Measurements from ENCODE around the gene HORMAD2. TPM values are rescaled to one million over a fixed set of nuclear protein-coding genes. Genes with fewer than 3 reads are reported as not detected.
A peak's percentile ranks its signal among the peaks of the same experiment; 100 is the strongest.

The HORMAD2 gene
- polyA plus RNA-seq, 3 donors from 2014 or later = not detected

DNA sequence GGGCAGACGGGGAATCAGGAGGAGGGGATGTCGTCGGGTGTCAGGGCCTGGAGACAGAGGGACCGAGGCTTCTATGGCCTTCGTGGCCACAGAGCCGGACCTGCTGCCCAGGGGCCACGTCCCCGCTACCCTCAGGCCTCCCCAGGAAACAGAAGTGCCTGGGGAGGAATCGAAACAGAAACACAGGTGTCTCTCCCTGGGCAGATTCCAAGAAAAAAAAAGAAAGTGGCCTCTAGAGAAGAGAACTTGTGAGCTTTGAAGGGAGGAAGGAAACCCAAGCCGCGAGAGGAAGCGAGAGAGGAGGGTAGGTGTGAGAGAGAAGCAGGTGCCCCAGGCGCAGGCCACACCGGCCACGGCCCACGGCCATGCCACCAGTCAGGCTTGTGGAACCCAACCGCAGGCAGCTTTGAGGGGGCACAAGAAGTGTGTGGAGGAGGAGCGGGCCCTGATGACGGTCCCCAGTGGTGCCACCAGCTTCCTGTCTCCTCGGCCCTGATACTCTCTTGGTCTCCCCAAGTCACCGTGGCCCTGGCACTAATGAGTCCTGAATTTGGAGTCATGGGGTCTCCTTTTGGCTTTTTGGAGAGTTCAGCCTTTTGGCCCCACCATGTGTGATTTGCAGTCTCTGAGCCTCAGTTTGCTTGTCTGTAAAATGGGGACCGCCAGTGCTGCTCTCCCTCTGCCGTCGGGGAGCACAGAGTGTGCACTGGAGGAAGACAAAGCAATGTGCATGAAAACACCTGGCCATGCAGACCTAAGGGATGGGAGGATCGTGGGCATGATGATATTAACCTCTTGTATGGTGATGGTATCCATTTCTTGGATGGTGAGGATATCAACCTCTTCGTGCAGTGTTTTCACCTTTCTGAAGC lies 141.1 kb downstream of the HORMAD2 start:
- Mint-ChIP-seq H3K36me3 (no peaks in the 10 kb centered on the region), H3K4me3 (peak overlapping the region; percentile 51 to 76 (median 74)), H3K9me3 (no peaks in the 10 kb centered on the region), H3K27me3 (ENCODE audit: low read depth in 3 of 3) (peaks cover 3 to 14% (median 5%) of the 10 kb centered on the region in 3 donors), H3K4me1 (peaks cover 77 to 79% of the 10 kb centered on the region in 2 donors), H3K27ac (peak overlapping the region; percentile 86 to 94 (median 89))
- DNase-seq = peak; percentile 76 to 84 (median 78)

DNA sequence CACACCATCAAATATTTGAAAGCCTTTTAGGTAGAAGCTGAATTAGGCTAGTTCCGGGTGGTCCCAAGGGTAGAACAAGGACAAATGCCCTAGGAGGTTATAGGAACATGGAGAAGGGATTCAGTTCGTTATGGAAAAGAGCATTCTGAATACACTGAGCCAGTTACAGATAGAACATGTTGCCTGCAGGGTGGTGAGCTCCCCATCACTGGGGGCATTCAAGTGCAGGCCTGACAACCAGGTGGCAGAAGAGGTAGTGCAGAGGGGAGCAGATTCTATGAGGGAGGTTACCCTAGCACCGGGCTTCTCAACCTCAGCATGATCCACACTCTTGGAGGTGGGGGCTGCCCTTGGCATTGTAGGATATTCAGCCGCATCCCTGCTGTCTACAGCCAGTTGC lies 142.1 kb downstream of the HORMAD2 start:
- H3K27ac Mint-ChIP-seq = peak overlapping the region; percentile 76 to 94 (median 89)
- peaks cover 77 to 78% of the 10 kb centered on the region in 2 donors for H3K4me1 Mint-ChIP-seq
- no peaks in the 10 kb centered on the region for H3K9me3 Mint-ChIP-seq
- peak overlapping the region in 2 of 5 donors; percentile 58 to 74 for H3K4me3 Mint-ChIP-seq
- no peak for DNase-seq
- peaks cover 3 to 14% (median 5%) of the 10 kb centered on the region in 3 donors for H3K27me3 Mint-ChIP-seq (ENCODE audit: low read depth in 3 of 3)
- H3K36me3 Mint-ChIP-seq = no peaks in the 10 kb centered on the region

DNA sequence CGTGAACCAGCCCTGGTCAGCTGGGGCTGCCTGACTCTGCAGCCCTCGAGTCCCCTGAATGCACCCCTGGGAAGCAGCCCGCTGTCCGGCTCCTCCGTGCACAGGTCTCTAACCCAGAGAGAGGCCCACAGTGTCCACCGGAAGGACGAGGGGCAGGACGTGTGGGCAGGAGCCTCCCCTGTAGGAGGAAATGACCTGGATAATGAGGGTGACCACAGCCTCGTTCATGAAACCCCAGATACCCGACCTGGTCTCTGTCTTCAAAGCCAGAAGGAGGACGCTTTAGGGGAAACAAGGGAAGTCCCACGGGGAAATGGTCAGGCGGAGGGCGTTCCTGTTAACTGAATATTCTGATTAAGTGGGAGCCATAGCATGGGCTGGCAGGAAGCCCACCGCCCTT lies 143.0 kb downstream of the HORMAD2 start:
- H3K4me1 Mint-ChIP-seq = peaks cover 83 to 88% of the 10 kb centered on the region in 2 donors
- DNase-seq = peak; percentile 51 to 60 (median 56)
- H3K27ac Mint-ChIP-seq = peak overlapping the region; percentile 44 to 94 (median 88)
- peak overlapping the region; percentile 58 to 75 (median 65) for H3K4me3 Mint-ChIP-seq
- no peaks in the 10 kb centered on the region for H3K9me3 Mint-ChIP-seq
- H3K36me3 Mint-ChIP-seq = no peaks in the 10 kb centered on the region
- peaks cover 3 to 14% (median 5%) of the 10 kb centered on the region in 3 donors for H3K27me3 Mint-ChIP-seq (ENCODE audit: low read depth in 3 of 3)

DNA sequence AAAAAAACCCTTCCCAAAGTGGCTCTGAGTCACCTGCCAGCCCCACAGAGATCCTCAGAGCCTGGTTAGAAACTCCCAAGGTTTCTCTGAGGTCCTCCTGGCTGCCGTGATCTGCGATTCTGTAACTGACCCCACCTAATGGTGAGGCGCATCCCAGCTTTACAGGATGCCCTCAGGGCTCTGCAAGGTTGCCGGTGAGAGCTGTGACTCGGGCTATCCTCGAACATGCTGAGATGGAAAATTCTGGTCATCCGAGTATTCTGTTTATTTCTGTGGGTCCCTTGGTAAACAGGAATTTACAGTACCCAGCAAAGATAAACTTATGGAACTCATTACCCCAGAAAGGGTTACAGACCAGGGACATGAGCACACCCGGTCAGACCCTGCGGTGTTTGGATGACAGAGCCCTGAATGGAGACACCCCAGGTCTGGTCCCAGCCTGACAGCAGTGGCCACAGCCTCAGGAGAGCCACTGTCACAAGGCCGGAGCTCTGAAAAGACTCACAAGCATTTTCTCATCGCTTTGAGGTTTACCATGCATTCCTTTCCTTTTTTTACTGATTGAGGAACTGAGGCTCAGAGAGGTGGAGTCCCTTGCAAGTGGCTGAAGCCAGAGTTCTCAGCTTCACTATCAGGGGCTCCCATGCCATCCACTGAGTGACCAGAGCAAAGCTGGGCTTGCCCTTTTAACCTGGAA lies 144.0 kb downstream of the HORMAD2 start:
- H3K27me3 Mint-ChIP-seq (ENCODE audit: low read depth in 3 of 3) = peaks cover 3 to 12% (median 5%) of the 10 kb centered on the region in 3 donors
- H3K9me3 Mint-ChIP-seq = no peaks in the 10 kb centered on the region
- peaks cover 84 to 90% of the 10 kb centered on the region in 2 donors for H3K4me1 Mint-ChIP-seq
- H3K27ac Mint-ChIP-seq = peak overlapping the region in 5 of 6 donors; percentile 34 to 94 (median 86)
- DNase-seq = no peak
- H3K36me3 Mint-ChIP-seq = no peaks in the 10 kb centered on the region
- peak overlapping the region in 4 of 5 donors; percentile 11 to 46 (median 34) for H3K4me3 Mint-ChIP-seq

DNA sequence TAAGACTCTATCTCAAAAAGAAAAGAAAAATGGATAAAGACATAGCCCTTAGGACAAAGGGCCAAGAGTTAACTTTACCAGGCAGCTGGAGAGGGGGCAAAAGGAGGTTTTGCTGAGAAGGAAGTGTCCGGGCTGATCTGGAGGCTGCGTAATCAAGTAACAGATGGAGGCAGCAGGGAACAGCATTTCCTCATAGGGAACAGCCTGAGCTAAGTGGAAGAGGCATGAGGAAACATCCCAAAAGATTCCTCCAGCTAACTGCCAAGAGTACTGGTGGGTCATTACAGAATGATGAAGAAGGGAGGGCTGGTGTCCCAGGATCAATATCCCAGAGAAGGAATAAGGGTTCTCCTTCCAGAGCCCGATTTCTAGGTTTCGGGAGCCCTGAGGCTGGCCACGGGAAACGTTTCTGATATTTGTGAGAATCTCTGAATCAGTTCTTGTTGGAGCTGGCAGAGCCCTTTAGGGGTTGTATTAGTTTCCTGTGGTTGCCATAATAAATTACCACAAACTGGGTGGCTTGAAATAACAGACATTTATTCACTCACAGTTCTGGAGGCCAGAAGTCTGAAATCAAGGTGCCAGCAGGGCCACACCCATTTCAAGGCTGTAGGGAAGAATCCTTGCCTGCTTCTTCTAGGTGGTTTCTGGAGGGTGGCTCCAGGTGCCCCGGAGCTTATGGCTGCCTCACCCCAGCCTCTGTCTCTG lies 145.1 kb downstream of the HORMAD2 start:
- Mint-ChIP-seq H3K4me3 (peak overlapping the region in 3 of 5 donors; percentile 31 to 52 (median 38)), H3K36me3 (no peaks in the 10 kb centered on the region), H3K4me1 (peaks cover 76 to 80% of the 10 kb centered on the region in 2 donors), H3K27ac (peak overlapping the region in 3 of 6 donors; percentile 6 to 58 (median 42)), H3K9me3 (no peaks in the 10 kb centered on the region), H3K27me3 (ENCODE audit: low read depth in 3 of 3) (peaks cover 0 to 10% (median 5%) of the 10 kb centered on the region in 3 donors)
- no peak for DNase-seq

DNA sequence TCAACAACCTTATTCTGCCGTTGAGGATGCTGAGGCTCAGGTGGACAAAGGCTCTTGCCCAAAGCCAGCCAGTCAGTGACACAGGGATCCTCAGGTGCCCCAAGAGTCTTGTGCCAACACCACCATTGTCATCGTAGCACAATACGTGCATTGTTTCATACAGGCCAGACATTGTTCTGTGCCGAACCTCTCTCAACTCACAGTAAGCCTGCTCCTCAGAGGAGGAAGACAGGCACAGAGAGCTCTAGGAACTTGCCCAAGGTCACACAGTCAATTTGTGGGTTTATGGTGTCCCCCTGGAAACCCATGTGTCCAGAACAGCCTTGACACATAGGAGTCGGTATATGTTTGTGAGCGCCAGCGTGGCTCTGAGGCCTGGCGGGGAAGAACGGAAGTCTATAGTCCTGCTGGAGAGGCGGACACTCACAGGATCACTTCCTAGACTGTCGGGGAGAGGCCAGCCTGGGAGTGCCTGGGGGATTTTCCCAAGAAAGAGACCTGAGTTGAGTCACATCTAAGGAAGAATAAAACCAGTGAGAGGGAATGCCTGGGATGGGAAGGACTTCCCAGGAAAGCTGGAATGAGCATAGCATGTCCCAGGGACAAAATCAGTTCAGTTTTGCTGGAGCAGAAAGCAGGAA lies 146.0 kb downstream of the HORMAD2 start:
- H3K9me3 Mint-ChIP-seq = no peaks in the 10 kb centered on the region
- DNase-seq = no peak
- peaks cover 0 to 6% (median 5%) of the 10 kb centered on the region in 3 donors for H3K27me3 Mint-ChIP-seq (ENCODE audit: low read depth in 3 of 3)
- H3K4me3 Mint-ChIP-seq = peak overlapping the region in 1 of 5 donors; percentile 11
- H3K4me1 Mint-ChIP-seq = peaks cover 66 to 70% of the 10 kb centered on the region in 2 donors
- H3K36me3 Mint-ChIP-seq = no peaks in the 10 kb centered on the region
- H3K27ac Mint-ChIP-seq = peak overlapping the region in 3 of 6 donors; percentile 1 to 52 (median 42)

Other genes starting within 250 kb of the HORMAD2 start
- 10 to 100 TPM; 31.2 to 70.8 (median 40.8) TPM for gene ASCC2, start 242.2 kb upstream of the HORMAD2 start, polyA plus RNA-seq
- 10 to 100 TPM; 11.2 to 21.9 (median 11.9) TPM for gene MTMR3, start 197.3 kb upstream of the HORMAD2 start, polyA plus RNA-seq
- 1 to 10 TPM in 1 of 3 donors, under 1 TPM in 1, not detected in 1; 0.29 to 1.0 TPM for gene LIF, start 166.3 kb downstream of the HORMAD2 start, polyA plus RNA-seq
- gene OSM, start 186.4 kb downstream of the HORMAD2 start, polyA plus RNA-seq = 10 to 100 TPM in 2 of 3 donors, 1 to 10 TPM in 1; 7.5 to 22.3 (median 16.6) TPM
- 10 to 100 TPM in 2 of 3 donors, 1 to 10 TPM in 1; 9.3 to 16.9 (median 11.8) TPM for gene CASTOR1, start 209.0 kb downstream of the HORMAD2 start, polyA plus RNA-seq
- gene TBC1D10A, start 246.5 kb downstream of the HORMAD2 start, polyA plus RNA-seq = 10 to 100 TPM; 46.2 to 59.9 (median 49.2) TPM

Measured in immature natural killer cell (primary cell).